Measurements from ENCODE around the gene JOSD2.
A peak's percentile ranks its signal among the peaks of the same experiment; 100 is the strongest.

The JOSD2 gene

DNA sequence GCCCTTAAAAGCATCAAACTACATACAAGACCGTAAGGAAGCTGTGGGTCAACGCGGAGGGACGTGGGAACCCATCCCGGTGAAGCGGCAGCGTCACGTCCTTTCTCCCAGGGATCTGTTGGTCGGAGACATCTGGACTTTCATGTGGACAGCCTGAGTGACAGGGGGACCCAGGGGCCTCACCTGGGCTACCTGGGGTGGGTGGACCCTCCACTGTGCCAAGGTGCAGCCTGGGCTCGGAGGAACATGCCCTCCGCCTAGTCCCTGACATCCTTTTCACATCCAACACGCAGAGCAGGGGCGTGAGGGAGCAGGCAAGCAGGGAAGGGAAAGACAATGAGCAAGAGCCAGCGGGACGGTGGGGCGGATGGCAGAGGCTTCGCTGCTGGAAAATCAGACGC lies 20.6 kb downstream of the JOSD2 start:
- Histone ChIP-seq H3K27me3 (peaks cover 0 to 38% of the 10 kb centered on the region in 2 donors), H3K36me3 (peaks cover 0 to 5% (median 0%) of the 10 kb centered on the region in 3 donors), H3K9me3 (no peaks in the 10 kb centered on the region), H3K4me3 (no peak overlapping the region), H3K4me1 (no peaks in the 10 kb centered on the region), H3K27ac (no peak overlapping the region)
- intact Hi-C loops (cut with DNase I; ENCODE audit: low total_unique reads), result no loop called here
- no peak for DNase-seq
- TF ChIP-seq, protein P1, sequence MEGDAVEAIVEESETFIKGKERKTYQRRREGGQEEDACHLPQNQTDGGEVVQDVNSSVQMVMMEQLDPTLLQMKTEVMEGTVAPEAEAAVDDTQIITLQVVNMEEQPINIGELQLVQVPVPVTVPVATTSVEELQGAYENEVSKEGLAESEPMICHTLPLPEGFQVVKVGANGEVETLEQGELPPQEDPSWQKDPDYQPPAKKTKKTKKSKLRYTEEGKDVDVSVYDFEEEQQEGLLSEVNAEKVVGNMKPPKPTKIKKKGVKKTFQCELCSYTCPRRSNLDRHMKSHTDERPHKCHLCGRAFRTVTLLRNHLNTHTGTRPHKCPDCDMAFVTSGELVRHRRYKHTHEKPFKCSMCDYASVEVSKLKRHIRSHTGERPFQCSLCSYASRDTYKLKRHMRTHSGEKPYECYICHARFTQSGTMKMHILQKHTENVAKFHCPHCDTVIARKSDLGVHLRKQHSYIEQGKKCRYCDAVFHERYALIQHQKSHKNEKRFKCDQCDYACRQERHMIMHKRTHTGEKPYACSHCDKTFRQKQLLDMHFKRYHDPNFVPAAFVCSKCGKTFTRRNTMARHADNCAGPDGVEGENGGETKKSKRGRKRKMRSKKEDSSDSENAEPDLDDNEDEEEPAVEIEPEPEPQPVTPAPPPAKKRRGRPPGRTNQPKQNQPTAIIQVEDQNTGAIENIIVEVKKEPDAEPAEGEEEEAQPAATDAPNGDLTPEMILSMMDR (IDR thresholded peaks at IDR 0.05), result no peak

- no peak for DNase-seq
- TF ChIP-seq, protein P1 (IDR thresholded peaks at IDR 0.05), result no peak
- intact Hi-C loops (cut with DNase I; ENCODE audit: low total_unique reads), result no loop called here
- H3K36me3 ChIP-seq, result peaks cover 4 to 13% (median 7%) of the 10 kb centered on the region in 3 donors
- peaks cover 0 to 38% of the 10 kb centered on the region in 2 donors for H3K27me3 ChIP-seq
- H3K4me1 ChIP-seq, result no peaks in the 10 kb centered on the region
- no peak overlapping the region for H3K27ac ChIP-seq
- H3K9me3 ChIP-seq, result no peaks in the 10 kb centered on the region
- H3K4me3 ChIP-seq, result no peak overlapping the region
Observed at GRCh38 chr19:50489461-50490011, 21.5 kb downstream of the JOSD2 start.

DNA sequence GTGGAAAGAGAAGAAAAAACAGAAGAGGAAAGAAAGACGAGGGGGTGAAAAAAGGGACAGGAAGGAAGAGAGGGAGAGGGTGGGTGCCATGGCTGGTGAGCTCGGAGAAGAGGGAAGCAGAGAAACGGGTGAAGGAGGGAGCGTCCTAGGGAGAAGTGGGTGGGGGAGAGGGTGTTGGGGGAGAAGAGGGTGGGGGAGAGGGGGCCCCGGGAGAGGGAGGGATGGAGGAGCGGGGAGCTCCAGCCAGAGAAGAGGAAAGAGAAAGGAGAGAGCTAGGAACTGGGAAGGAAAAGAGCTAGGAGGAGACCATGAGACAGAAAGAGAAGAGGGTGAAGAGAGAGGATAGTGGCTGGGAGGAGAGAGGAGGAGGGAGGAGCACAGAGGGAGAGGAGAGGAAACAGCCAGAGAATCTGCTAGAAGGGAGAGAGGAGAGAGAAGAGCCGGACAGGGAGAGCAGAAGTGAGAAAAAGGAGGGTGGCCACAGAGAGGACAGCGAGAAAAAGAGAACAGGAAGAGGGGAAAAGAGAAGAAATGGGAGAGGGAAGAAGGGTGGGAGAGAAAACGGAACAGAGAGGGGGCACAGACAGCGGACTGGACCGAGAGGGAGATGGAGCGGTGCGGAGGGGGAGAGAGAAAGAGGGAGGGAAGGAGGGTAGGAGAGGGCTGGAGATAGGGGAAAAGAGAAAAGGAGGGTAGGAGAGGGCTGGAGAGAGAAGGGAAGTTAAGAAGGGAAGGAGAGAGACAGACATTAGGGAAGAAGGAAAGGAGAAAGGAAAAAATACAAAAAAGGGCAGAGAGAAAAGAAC lies 22.4 kb downstream of the JOSD2 start:
- TF ChIP-seq, protein P1 (IDR thresholded peaks at IDR 0.05), result no peak
- Histone ChIP-seq H3K4me1 (no peaks in the 10 kb centered on the region), H3K36me3 (peaks cover 4 to 23% (median 8%) of the 10 kb centered on the region in 3 donors), H3K27ac (no peak overlapping the region), H3K27me3 (peaks cover 0 to 38% of the 10 kb centered on the region in 2 donors), H3K9me3 (no peaks in the 10 kb centered on the region), H3K4me3 (no peak overlapping the region)
- intact Hi-C loops (cut with DNase I; ENCODE audit: low total_unique reads), result no loop called here
- DNase-seq, result no peak

DNA sequence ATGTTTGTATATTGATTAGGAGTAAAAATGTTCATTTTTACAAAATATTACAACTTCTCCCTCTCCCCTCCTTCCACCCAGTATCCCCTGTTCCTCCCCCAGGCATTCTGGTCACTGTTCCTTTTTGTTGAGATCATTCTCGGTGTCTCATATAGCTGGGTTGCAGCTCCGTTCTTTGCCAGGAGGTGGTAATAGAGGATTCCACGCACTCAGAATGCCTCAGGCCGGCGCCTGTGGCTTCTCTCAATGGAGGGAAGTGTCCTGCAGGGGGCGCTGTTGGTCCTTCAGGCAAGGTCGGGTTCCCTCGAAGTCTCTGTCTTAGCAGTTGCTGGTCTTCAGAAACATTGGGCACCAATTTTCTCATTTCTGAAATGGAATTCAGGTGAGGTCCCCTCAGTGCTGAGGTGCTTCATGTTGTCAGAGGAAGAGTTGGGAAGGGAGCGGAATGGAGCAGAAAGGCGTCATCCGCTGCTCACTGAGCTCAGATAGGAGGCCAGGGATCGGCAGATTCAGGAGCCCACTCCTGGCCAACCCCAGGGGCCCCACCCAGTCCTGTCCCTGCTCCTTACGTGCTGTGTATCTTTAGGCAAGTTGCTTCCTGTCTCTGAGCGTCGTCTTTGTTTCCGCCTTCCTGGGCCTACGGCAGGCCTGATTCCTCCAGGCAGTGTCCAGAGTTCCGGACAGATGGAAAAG lies 24.0 kb downstream of the JOSD2 start:
- peaks cover 6 to 39% (median 25%) of the 10 kb centered on the region in 3 donors for H3K36me3 ChIP-seq
- TF ChIP-seq, protein P1 (IDR thresholded peaks at IDR 0.05), result peak in 1 of 2 experiments; percentile 13
- peaks cover 0 to 38% of the 10 kb centered on the region in 2 donors for H3K27me3 ChIP-seq
- H3K9me3 ChIP-seq, result no peaks in the 10 kb centered on the region
- DNase-seq, result no peak
- intact Hi-C loops (cut with DNase I; ENCODE audit: low total_unique reads), result no loop called here
- H3K27ac ChIP-seq, result no peak overlapping the region
- H3K4me1 ChIP-seq, result no peaks in the 10 kb centered on the region
- no peak overlapping the region for H3K4me3 ChIP-seq

DNA sequence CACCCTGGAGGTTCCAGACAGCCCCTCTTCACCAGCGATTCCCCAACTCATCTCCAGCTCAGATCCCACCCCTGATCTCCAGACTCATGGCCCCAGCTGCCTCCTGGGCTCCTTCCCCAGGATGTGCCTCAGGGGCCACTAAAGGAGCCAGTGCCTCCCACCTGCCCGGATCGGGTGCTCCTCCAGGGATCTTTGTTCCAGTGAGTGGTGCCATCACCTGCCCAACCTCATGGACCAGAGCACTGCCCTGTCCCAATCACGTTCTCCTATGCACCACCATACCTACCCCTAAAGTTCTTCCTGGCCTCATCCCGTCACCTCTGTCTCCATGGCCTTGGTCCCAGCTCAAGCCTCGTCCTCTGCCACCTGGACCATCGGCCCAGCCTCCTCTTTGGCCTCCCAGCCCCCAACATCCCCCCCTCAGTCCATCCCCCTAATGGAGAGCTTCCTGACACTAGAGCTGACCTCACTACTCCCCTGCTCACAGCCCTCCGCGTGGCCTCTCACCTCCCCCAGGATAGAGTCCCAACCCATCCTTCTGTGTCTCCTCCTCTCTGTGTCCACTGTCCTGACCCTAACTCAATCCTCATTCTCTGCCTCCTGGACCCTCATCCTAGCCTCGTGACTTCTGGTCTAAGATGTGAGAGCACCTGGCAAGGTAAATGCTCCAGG lies 25.6 kb downstream of the JOSD2 start:
- Histone ChIP-seq H3K4me3 (no peak overlapping the region), H3K36me3 (peaks cover 17 to 53% (median 40%) of the 10 kb centered on the region in 3 donors), H3K27me3 (peaks cover 0 to 33% of the 10 kb centered on the region in 2 donors), H3K4me1 (no peaks in the 10 kb centered on the region), H3K9me3 (no peaks in the 10 kb centered on the region), H3K27ac (no peak overlapping the region)
- DNase-seq, result no peak
- intact Hi-C loops (cut with DNase I; ENCODE audit: low total_unique reads), result no loop called here
- TF ChIP-seq, protein P1 (IDR thresholded peaks at IDR 0.05), result no peak
